ENCODE results near the gene SGCD.

- no peak for TF ChIP-seq CTCF (conservative IDR thresholded peaks at IDR 0.05; ENCODE audit: low read length)
- TF ChIP-seq EZH2phosphoT487 (IDR thresholded peaks at IDR 0.05; ENCODE audit: borderline replicate concordance, low read depth, low read length): no peak
Observed at GRCh38 chr5:156631005-156631404, 304.0 kb downstream of the SGCD start.

Measured in OCI-LY7 (cell line).